ENCODE data around the gene AREL1.
"Not testable (repeated sequence)": the region's sequence is repeated elsewhere in the genome, so short reads cannot be mapped to it uniquely, and the experiment has no call there.

AREL1 gene, protein sequence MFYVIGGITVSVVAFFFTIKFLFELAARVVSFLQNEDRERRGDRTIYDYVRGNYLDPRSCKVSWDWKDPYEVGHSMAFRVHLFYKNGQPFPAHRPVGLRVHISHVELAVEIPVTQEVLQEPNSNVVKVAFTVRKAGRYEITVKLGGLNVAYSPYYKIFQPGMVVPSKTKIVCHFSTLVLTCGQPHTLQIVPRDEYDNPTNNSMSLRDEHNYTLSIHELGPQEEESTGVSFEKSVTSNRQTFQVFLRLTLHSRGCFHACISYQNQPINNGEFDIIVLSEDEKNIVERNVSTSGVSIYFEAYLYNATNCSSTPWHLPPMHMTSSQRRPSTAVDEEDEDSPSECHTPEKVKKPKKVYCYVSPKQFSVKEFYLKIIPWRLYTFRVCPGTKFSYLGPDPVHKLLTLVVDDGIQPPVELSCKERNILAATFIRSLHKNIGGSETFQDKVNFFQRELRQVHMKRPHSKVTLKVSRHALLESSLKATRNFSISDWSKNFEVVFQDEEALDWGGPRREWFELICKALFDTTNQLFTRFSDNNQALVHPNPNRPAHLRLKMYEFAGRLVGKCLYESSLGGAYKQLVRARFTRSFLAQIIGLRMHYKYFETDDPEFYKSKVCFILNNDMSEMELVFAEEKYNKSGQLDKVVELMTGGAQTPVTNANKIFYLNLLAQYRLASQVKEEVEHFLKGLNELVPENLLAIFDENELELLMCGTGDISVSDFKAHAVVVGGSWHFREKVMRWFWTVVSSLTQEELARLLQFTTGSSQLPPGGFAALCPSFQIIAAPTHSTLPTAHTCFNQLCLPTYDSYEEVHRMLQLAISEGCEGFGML

DNA sequence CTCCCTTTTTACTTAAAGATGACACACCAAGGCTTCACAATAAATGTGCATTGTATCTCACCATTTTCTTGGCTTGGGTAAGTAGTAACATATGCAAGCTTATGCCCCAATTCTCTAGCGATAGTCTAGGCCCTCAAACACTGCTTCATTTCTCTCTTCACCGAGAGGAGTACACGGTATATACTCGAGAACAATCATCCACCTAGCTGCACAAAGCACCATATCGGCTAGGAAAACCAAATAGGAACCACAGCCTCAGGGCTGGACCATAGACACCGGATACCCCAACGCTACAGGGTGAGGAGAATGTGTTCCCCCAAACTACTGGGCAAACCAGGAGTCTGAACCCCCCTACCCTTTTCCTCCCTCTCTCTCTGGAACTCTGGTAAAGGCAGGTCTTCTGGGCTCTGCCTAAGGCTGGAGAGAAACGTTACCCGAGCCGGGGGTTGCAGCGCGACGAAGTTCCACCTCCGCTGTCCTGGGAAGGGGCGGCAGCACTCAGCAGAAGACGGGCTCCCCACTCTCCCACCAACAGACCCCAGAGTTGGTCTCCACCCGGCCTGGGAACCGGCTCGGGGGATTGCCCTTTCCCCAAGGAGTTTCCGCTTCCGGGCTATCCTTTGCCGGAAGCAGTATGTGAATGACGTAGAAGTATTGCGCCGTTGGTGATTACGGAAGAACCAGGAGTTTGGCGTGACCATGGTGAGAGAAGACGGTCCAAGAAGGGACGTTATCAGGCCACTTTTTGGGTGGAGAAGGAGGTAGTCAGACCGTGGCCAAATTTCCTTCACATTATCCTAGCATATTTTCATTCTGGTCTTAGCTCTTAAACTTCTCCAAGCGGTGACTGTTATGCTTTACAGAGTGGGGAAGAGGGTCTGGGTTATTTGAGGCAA is at the start of gene AREL1, which contains the start of gene FCF1:
Gene AREL1 (minus strand): TSS at position 582 of the 896 bp plus-strand sequence. CDS start 27,465 bp downstream, outside the sequence.
Gene FCF1 (plus strand): TSS at position 646 of the 896 bp plus-strand sequence. CDS start 54 bp downstream, at position 700.
- DNase-seq: peak; percentile 92

DNA sequence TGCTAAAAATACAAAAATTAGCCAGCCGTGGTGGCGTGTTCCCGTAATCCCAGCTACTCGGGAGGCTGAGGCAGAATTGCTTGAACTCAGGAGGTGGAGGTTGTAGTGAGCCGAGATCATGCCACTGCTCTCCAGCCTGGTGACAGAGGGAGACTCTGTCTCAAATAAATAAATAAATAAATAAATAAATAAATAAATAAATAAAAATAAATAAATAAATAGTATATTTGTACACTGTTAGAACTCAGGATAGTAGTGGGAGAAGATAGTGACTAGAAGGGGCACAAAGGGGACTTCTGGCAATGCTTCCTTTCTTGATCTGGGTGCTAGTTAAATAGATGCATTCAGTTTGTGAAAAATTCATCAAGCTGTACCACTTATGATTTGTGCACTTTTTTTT is 45.6 kb upstream of the AREL1 start:
- DNase-seq: not testable (repeated sequence)

DNA sequence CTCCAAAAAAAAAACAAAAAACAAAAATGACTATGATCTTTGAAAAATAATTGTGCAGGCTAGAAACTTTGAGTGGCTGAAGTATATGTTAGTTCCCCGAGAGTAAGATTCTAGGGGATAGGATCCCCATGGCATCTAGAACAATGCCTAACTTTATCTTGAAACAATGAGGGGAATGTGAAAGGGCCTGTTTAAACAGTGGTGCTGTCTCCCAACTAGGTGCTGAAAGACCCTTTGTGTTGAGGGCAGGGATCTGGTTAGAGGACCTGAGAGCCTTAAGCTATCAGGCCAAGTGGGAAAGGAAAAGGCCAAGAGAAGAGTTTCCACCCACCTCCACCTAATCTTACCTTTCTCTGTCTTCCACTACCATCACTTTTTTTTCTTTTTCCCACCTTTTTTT is 43.4 kb upstream of the AREL1 start:
- DNase-seq: no peak

DNA sequence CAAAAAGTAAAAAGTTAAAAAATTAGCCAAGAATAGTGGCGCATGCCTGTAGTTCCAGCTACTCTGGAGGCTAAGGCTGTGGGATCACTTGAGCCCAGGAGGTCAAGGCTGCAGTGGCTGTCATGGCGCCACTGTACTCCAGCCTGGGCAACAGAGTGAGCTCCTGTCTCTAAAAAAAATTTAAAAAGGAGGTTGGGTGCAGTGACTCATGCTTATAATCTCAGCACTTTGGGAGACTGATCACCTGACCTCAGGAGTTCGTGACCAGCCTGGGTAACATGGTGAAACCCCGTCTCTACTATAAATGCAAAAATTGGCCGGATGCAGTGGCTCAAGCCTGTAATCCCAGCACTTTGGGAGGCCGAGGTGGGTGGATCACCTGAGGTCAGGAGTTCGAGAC is 42.0 kb upstream of the AREL1 start:
- no peak for DNase-seq

DNA sequence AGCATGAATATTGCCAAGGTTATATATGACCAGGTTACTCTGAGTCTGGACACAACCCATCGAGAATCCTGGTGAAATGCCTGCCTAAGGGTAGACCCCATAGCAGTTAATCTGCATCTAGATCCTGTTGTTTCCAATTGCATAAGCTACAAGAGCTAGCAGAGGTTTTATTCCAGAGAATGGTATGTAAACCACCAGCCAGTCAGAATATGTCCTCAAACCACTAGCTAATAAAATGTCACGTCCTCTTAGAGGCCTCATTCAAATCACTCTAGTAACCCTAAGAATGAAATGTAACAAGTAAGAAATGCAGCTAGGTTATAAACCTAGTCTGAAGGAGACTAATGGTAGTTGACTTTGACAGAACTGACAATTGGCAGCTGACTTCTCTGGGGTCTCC is 41.3 kb upstream of the AREL1 start:
- no peak for DNase-seq

DNA sequence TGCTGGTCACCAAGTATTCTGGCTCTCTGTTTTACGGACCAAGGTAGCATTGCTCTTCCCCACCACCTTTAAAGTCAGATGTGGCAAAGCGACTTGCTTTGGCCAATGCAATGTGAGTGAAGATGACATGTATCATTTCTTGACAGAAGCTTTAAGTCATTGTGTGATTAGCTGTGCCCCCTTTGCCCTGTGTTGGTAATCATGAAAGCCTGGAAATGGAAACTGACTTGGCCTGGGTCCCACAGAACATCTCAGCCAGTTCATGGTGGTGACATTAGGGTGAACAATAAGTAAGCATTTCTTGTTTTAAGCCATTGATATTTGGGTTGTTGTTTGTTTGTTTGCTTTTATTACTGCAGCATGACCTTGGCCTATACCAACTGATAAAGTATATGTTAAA is 34.4 kb upstream of the AREL1 start:
- DNase-seq: no peak

DNA sequence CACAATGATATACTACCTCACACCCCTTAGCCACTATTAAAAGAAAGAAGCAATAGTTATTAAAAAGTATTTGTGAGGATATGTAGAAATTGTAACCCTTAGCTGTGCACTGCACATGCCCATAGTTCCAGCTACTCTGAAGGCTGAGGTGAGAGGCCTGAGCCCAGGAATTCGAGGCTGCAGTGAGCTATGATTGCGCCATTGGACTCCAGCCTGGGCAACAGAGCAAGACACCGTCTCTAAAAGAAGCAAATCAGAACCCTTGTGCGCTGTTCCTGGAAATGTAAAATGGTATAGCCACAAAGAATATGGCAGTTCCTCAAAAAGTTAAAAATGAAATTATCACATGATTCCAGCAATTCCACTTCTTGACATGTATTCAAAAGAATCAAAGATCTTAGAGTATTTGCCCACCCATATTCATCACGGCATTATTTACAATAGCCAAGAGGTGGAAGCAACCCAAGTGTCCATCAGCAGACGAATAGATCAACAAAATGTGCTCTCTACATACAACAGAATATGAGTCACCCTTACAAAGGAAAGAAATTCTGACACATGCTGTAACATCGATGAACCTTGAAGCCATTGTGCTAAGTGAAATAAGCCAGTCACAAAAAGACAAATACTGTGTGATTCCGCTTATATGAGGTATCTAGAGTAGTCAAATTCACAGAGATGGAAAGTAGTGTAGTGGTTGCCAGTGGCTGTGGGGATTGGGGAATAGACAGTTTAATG is 26.6 kb upstream of the AREL1 start:
- DNase-seq: no peak

DNA sequence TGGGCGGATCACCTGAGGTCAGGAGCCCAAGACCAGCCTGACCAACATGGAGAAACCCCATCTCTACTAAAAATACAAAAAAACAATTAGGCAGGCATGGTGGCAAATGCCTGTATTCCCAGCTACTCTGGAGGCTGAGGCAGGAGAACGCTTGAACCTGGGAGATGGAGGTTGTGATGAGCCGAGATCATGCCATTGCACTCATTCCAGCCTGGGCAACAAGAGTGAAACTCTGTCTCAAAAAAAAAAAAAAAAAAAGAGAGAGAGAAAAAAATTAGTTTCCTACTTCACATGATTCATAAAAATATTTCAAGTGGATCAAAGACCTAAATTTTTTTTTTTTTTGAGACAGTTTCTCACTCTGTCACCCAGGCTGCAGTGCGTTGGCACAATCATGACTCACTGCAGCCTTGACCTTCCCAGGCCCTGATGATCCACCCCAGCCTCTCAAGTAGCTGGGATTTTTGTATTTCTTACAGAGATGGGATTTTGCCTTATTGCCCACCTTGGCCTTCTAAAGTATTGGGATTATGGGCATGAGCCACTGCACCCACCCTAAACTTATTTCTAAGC is 25.0 kb upstream of the AREL1 start:
- DNase-seq: no peak

DNA sequence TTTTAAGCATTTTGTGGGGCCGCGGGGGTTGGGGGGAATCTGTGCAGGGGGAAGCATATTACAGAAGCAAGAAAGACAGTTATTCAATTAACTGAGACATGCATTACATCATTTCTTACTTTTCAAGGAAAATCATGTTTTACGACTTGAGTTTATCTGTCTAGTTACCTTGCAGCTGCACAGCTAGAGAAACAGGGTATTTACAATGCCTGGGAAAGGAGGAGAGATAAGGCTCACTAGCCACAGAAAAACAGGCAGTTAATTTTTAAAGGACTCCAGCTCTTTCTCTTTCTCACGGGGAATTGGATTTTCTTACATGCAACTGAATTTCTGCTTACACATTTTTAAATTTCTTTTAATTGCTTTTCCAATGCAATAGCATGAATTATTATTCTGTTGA is 22.2 kb upstream of the AREL1 start:
- no peak for DNase-seq

DNA sequence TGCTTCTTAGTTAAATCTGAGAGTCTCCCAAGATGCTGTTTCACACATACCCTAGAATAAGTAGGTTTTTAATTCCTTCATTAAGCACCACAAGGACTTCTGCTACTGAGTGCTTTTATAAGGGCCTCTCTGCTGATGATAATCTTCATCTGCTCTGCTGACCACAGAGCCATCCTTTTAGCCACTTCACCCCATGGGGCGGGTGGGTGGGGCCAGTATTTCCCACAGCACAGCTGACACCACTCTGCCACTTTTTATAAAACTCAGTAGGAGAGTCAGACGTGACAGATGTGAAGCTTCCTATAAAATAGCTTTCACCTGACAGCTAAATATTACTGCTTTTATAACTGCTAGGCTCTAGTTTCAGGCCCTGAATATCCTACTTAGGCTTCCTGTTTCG is 20.3 kb upstream of the AREL1 start:
- no peak for DNase-seq

DNA sequence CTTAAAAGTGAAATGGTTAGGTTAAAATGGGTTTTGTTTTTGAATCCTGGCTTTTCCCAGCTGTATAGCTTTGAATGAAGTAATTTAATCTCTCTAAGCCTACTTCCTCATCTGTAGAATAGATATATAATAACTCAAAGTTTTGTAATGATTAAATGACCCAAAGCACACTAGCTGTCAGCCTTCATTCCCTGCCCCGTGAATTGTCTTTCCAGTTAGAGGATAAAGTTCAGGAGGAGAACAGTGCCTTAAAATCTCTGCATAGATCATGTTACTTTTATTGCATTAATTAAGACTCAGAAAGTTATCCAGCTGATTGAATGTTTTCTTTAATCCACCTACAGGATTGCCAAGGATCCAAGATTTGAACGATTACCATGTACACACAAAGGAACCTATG is 19.5 kb upstream of the AREL1 start:
- DNase-seq: no peak

DNA sequence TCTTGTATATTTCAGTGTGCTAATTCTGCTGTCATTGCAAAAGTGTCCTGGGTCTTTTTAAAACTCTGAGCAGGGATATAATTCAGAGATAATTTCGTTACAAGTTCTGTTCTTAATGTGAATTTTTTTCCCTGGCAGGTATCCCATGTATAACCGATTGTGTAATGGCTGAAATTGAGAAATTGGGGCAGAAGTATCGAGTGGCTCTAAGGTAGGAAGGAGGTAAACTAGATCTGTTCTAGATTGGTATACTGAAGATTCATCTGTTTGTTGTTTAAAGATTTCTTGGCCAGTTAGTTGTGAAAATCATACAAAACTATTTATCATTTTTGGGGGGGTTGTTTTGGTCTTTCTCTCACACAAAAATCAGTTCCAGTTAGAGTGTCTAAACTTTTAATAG is 10.3 kb upstream of the AREL1 start:
- no peak for DNase-seq

DNA sequence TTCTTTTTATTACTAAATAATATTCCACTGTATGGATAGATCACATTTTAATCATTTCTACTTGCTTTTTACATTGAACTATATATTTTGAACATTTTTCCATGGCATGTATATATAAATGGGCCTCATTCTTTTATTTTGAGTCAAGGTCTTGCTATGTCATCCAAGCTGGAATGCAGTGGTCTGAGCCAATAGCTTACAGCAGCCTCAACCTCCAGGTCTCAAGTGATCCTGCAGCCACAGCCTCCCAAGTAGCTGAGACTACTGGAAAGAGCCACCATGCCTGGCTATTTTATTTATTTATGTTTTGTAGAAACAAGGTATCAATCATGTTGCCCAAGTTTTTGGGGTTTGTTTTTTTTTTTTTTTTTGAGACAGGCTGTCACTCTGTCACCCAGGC is 7.6 kb upstream of the AREL1 start:
- DNase-seq: no peak

DNA sequence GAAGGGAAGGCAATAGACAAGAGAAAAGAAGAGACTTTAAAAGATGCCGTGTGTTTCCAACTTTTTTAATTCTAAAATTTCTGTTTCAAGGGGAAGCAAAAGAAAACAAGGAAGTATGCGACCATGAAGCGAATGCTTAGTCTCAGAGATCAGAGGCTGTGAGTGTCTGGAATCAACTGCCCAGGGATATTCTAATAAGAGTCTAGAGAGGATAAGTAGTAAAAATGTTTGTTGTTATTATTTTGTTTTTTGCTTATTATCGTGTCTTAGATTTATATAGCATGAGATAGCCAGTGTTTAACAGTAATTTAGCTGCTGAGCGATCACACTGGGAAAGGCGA is 485 bp upstream of the AREL1 start:
- DNase-seq: no peak

DNA sequence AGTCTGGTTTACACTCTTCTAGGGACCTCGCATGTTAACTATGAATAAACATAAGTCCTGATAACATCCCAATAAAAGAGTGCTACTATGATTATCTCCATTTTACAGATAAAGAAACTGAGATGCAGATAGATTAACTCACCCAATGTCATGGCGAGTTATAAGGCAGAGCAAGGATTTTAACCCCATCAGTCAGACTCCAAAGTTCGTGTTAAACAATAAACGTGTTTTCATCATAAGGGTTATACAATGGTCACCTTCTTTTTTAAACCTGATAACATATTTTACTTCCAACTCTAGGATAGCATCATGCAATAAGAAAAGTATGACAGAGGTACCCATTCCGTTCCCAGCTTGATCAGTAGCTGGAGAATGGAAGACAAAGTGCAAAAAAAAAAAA is 1.2 kb downstream of the AREL1 start:
- no peak for DNase-seq

DNA sequence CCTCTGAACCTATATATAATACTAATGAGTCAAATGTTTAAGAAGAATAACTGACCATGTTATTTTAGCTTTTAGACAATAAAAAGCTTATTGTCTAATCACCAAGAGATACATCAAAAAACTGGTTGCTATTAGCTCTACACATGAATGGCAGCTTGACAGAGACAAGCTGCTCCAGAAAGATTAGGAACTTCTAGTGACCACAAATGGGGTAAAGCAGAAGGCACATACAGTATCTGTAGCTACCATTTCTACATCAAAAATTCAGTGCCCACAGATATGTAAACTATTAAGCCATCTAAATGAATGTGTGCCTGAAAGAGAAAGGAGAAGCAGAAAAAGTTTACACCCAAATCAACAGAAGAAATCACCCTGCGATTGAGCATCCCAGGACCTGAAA is 2.4 kb downstream of the AREL1 start:
- DNase-seq: no peak

DNA sequence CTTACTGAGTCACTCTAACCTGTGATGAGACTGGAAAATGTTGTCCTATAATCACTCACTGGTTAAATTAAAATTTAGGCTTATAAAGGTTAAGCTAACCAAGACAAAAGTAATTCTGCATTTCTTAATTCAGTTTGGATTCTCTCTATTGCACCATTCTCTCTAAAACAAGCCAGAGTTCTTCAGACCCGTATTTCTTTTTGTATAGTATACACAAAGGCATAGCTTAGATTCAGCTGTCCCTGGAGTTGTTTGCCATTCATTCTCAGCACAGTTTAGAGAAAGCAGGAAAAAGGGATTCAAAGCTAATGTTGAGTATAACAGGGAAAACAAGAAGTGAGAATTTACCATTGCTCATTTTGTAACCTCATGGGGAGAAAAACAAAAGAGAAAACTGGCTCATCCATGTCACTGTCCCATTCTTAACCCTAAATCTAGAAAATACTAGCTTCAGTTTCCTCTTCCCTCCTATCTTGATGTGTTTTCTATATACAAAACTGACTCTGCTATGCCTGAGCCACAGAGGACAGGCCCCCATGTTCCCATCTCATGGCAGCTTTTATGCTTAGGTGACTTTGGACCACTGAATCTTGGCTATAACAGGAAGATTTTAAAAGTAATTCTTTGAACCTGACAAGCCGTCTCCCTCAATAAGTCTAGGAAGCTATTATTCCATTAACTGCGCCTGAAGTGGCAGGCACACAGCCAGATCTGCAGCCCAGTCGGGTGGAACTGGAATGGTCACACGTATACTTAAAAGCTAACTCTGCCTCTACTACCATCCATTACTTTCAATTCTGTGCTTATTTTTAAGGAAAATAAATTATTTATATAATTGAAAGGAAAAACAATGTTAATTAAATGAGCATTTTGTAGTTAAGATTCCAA is 7.0 kb downstream of the AREL1 start:
- no peak for DNase-seq

DNA sequence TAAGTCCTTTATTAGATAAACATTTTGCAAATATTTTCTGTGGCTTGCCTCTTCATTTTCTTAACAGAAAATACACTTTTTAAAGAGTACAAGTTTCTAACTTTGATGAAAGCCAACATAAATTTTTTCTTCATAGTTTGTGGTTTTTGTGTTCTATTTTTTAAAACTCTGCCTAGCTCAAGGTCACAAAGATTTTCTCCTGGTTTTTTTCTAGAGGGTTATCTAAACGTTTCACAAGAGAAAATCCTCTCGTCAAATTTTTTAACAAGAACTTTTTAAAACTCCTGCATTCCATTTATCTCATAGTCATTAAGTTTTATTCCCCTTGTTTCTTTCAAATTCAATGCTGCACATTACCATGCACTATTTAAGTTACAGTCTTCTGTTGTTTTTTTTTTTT is 8.2 kb downstream of the AREL1 start:
- DNase-seq: no peak

DNA sequence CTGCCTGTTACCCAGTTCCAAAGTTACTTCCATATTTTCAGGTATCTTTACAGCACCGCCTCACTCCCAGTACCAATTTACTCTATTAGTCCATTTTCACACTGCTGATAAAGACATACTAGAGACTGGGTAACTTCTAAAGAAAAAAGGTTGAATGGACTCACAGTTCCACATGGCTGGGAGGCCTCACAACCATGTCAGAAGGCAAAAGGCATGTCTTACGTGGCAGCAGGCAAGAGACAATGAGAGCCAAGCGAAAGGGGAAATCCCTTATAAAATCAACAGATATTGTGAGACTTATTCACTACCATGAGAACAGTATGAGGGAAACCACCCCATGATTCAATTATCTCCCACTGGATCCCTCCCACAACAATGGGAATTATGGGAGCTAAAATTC is 9.8 kb downstream of the AREL1 start:
- no peak for DNase-seq

DNA sequence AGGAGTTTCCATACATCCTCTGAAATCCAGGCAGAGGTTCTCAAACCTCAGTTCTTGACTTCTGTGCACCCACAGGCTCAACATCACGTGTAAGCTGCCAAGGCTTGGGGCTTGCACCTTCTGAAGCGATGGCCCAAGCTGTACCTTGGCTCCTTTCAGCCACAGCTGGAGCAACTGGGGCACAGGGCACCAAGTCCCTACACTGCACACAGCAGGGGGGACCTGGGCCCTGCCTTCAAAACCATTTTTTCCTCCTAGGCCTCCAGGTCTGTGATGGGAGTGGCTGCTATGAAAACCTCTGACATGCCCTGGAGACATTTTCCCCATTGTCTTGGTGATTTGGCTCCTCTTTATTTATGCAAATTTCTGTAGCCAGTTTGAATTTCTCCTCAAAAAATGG is 10.6 kb downstream of the AREL1 start:
- no peak for DNase-seq

DNA sequence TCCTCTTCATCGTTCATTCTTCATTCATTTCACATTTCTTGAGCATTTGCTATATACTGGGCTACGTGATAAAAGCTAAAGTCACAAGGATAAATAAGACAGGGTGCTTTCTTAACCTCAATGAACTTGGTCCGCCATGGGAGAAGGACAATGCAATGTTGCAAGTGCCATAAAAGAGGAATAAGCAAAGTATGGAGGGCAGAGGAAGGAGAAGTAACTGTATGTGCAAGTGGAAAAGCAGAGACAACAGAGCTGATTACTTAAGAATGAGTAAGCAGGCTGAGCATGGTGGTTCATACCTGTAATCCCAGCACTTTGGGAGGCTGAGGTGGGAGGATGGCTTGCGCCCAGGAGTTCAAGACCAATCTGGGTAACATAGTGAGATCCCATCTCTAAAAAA is 14.4 kb downstream of the AREL1 start:
- DNase-seq: no peak

Data from right forelimb (tissue), 1 donor.